Kidney (tissue), 14 donors: ENCODE data around the gene ABHD6. TPM values are rescaled to one million over a fixed set of nuclear protein-coding genes. Genes with fewer than 3 reads are reported as not detected.
A peak's percentile ranks its signal among the peaks of the same experiment; 100 is the strongest.

Experiments
- DNase-seq, 5 donors: peaks; one replicate each; pipeline ENCODE4 v3.0.0-alpha.2; 2013 to 2020
- FAIRE-seq: peaks from 2 replicates; lab custom pipeline; 2012; peaks lifted over from hg19 to GRCh38; lab: Jason Lieb, UNC
- H3K27ac ChIP-seq, 2 donors: one replicate each; pipeline ENCODE4 v1.7.0; 2013; ENCODE audit warnings: low read depth in 2 of 2, low read length in 2 of 2, inconsistent platforms in 1 of 2
- H3K27me3 ChIP-seq: one replicate; pipeline ENCODE4 v1.7.1; 2013; ENCODE audit warnings: low read length, inconsistent platforms; ENCODE audit not compliant: control insufficient read depth, insufficient read depth
- H3K36me3 ChIP-seq, 3 donors: one replicate each; pipeline versions ENCODE4 v1.7.0 to v1.7.1; 2013; ENCODE audit warnings: low read length in 3 of 3, control low read depth in 1 of 3, inconsistent platforms in 1 of 3; ENCODE audit not compliant: insufficient read depth in 3 of 3, control insufficient read depth in 2 of 3
- H3K4me1 ChIP-seq, 3 donors: one replicate each; pipeline versions ENCODE4 v1.7.0 to v1.7.1; 2013; ENCODE audit warnings: low read length in 3 of 3, inconsistent platforms in 1 of 3, low read depth in 1 of 3; ENCODE audit not compliant: control insufficient read depth in 2 of 3, insufficient read depth in 2 of 3
- H3K4me3 ChIP-seq, 3 donors: one replicate each; pipeline versions ENCODE4 v1.7.0 to v1.8.1; 2013; ENCODE audit warnings: low read length in 3 of 3, control low read depth in 1 of 3, inconsistent platforms in 1 of 3
- H3K9ac ChIP-seq, 3 donors: one replicate each; pipeline versions ENCODE4 v1.7.0 to v1.7.1; 2013; ENCODE audit warnings: low read length in 3 of 3, control low read depth in 1 of 3, inconsistent platforms in 1 of 3
- H3K9me3 ChIP-seq, 3 donors: one replicate each; pipeline versions ENCODE4 v1.7.0 to v1.7.1; 2013; ENCODE audit warnings: low read length in 3 of 3, control low read depth in 1 of 3, inconsistent platforms in 1 of 3; ENCODE audit not compliant: control insufficient read depth in 2 of 3, insufficient read depth in 1 of 3
- CTCF ChIP-seq: IDR thresholded peaks from 3 replicates; pipeline ENCODE4 v1.5.1; 2012; ENCODE audit warnings: mild to moderate bottlenecking, moderate library complexity, borderline replicate concordance; ENCODE audit not compliant: insufficient read depth; ENCODE audit errors: extremely low read depth
- intact Hi-C: fragments of 100-400 bp; cut with DNase I; formaldehyde crosslinking; loops from one replicate; pipeline ENCODE4 v1.11.1; 2022
- polyA plus RNA-seq: library from polyadenylated mRNA; stranded (reverse); fragments of 350-450 nt; fragmentation: Illumina TruSeq; extraction: RNeasy Lipid Tissue Mini Kit (QIAGEN cat#74804); gene quantifications from one replicate; pipeline ENCODE4 v1.2.3, GENCODE V29; 2014; ENCODE audit warnings: low read depth, low replicate concordance; ENCODE audit not compliant: insufficient read depth
- total RNA-seq: library from RNA; stranded (reverse); fragmentation: NEBNext Ultra II Directional; extraction: Animal tissue kit (Norgen Biotek cat#: 25700); gene quantifications from one replicate; pipeline ENCODE4 v1.2.1, GENCODE V29; 2021
- donor health status: control.
- donor health status: control.
- donor health status: control.
- donor health status: control.
- donor health status: control.
- donor health status: DM: yes; HTN: yes; CAD: no.
- donor health status: Normal renal cell carcinoma (clear cell type).

ABHD6 gene
- total and polyA plus RNA-seq, 2 donors from 2014 or later: 10.2 to 21.4 TPM

GRCh38 chr3:58292866-58293265 lies 55.3 kb downstream of the ABHD6 start:
- no peak overlapping the region for H3K4me3 ChIP-seq
- DNase-seq (no peak), FAIRE-seq (no peak)
- H3K4me1 ChIP-seq: peaks cover 0 to 9% (median 6%) of the 10 kb centered on the region in 3 donors
- no peaks in the 10 kb centered on the region for H3K27me3 ChIP-seq
- H3K36me3 ChIP-seq: peaks cover 0 to 7% (median 0%) of the 10 kb centered on the region in 3 donors
- TF ChIP-seq CTCF: no peak
- H3K9me3 ChIP-seq: no peaks in the 10 kb centered on the region
- no peak overlapping the region for H3K27ac ChIP-seq
- intact Hi-C loops: no loop called here
- no peak overlapping the region for H3K9ac ChIP-seq

GRCh38 chr3:58293516-58293915 lies 55.9 kb downstream of the ABHD6 start:
- intact Hi-C loops: no loop called here
- no peaks in the 10 kb centered on the region for H3K9me3 ChIP-seq
- no peak overlapping the region for H3K27ac ChIP-seq
- FAIRE-seq (no peak), DNase-seq (no peak)
- peaks cover 0 to 9% (median 6%) of the 10 kb centered on the region in 3 donors for H3K4me1 ChIP-seq
- peaks cover 0 to 2% (median 0%) of the 10 kb centered on the region in 3 donors for H3K36me3 ChIP-seq
- H3K27me3 ChIP-seq: no peaks in the 10 kb centered on the region
- H3K4me3 ChIP-seq: no peak overlapping the region
- H3K9ac ChIP-seq: no peak overlapping the region
- TF ChIP-seq CTCF: no peak

GRCh38 chr3:58296269-58296668 lies 58.7 kb downstream of the ABHD6 start:
- TF ChIP-seq CTCF: no peak
- H3K4me3 ChIP-seq: no peak overlapping the region
- no peak for DNase-seq
- no peaks in the 10 kb centered on the region for H3K36me3 ChIP-seq
- H3K9ac ChIP-seq: no peak overlapping the region
- no peak for FAIRE-seq
- intact Hi-C loops: no loop called here
- H3K4me1 ChIP-seq: peaks cover 0 to 9% (median 6%) of the 10 kb centered on the region in 3 donors
- H3K27me3 ChIP-seq: no peaks in the 10 kb centered on the region
- no peaks in the 10 kb centered on the region for H3K9me3 ChIP-seq
- H3K27ac ChIP-seq: no peak overlapping the region

- H3K9me3 ChIP-seq: no peaks in the 10 kb centered on the region
- intact Hi-C loops: no loop called here
- H3K27me3 ChIP-seq: no peaks in the 10 kb centered on the region
- H3K27ac ChIP-seq: peak overlapping the region in 1 of 2 donors; percentile 9
- H3K9ac ChIP-seq: no peak overlapping the region
- no peak for FAIRE-seq
- H3K4me3 ChIP-seq: no peak overlapping the region
- DNase-seq: no peak
- TF ChIP-seq CTCF: no peak
- H3K4me1 ChIP-seq: peaks cover 0 to 9% (median 6%) of the 10 kb centered on the region in 3 donors
- H3K36me3 ChIP-seq: no peaks in the 10 kb centered on the region
Measured at GRCh38 chr3:58296843-58297242, 59.3 kb downstream of the ABHD6 start.
